Hematopoietic multipotent progenitor cell treated with erythropoietin and hydrocortisone succinate and interleukin-3 and kit ligand, for 6 days (in vitro differentiated cells): ENCODE measurements around the gene IRS2.
"Not testable (repeated sequence)": the region's sequence is repeated elsewhere in the genome, so short reads cannot be mapped to it uniquely, and the experiment has no call there.

Source experiments
- DNase-seq: peaks from one replicate; pipeline ENCODE4 v3.0.0-alpha.2; 2015

IRS2 gene

GRCh38 chr13:109755551-109755950 is 30.8 kb downstream of the IRS2 start:
- DNase-seq, result no peak

- DNase-seq, result peak; percentile 25
These were observed 34.9 kb downstream of the IRS2 start for GRCh38 chr13:109751477-109751876.

GRCh38 chr13:109750221-109750775 is 36.1 kb downstream of the IRS2 start:
- no peak for DNase-seq

GRCh38 chr13:109749365-109749764 is 37.0 kb downstream of the IRS2 start:
- no peak for DNase-seq

GRCh38 chr13:109748677-109749076 is 37.7 kb downstream of the IRS2 start:
- no peak for DNase-seq

GRCh38 chr13:109747524-109747923 is 38.9 kb downstream of the IRS2 start:
- no peak for DNase-seq

GRCh38 chr13:109746364-109746763 is 40.0 kb downstream of the IRS2 start:
- no peak for DNase-seq

GRCh38 chr13:109745702-109746101 is 40.7 kb downstream of the IRS2 start:
- no peak for DNase-seq

GRCh38 chr13:109745060-109745459 is 41.3 kb downstream of the IRS2 start:
- no peak for DNase-seq

- no peak for DNase-seq
These were observed 41.8 kb downstream of the IRS2 start for GRCh38 chr13:109744512-109745051.

GRCh38 chr13:109743706-109744453 is 42.5 kb downstream of the IRS2 start:
- peak; percentile 70 for DNase-seq

- DNase-seq, result no peak
These were observed 44.4 kb downstream of the IRS2 start for GRCh38 chr13:109741966-109742365.

- no peak for DNase-seq
These were observed 45.7 kb downstream of the IRS2 start for GRCh38 chr13:109740721-109741120.

GRCh38 chr13:109740121-109740520 is 46.3 kb downstream of the IRS2 start:
- no peak for DNase-seq

GRCh38 chr13:109738298-109738746 is 48.1 kb downstream of the IRS2 start:
- DNase-seq, result no peak

- DNase-seq, result no peak
These were observed 48.8 kb downstream of the IRS2 start for GRCh38 chr13:109737606-109738005.

GRCh38 chr13:109737046-109737573 is 49.3 kb downstream of the IRS2 start:
- no peak for DNase-seq

- peak; percentile 50 for DNase-seq
These were observed 50.9 kb downstream of the IRS2 start for GRCh38 chr13:109735436-109735966.

- DNase-seq, result no peak
These were observed 52.2 kb downstream of the IRS2 start for GRCh38 chr13:109734002-109734785.

- DNase-seq, result no peak
These were observed 52.8 kb downstream of the IRS2 start for GRCh38 chr13:109733550-109733949.

- DNase-seq, result not testable (repeated sequence)
These were observed 53.8 kb downstream of the IRS2 start for GRCh38 chr13:109732470-109733170.

- no peak for DNase-seq
These were observed 55.5 kb downstream of the IRS2 start for GRCh38 chr13:109730812-109731335.
